ENCODE results near the gene FBH1. TPM values are rescaled to one million over a fixed set of nuclear protein-coding genes. Genes with fewer than 3 reads are reported as not detected.

The FBH1 gene
- total RNA-seq, 3 donors from 2014 or later, result 61.2 to 67.9 (median 62.7) TPM

GRCh38 chr10:5924889-5925288, 34.8 kb downstream of the FBH1 start:
- Mint-ChIP-seq H3K4me3 (no peak overlapping the region), H3K27me3 (ENCODE audit: low read depth) (no peaks in the 10 kb centered on the region), H3K36me3 (ENCODE audit: insufficient read depth) (peaks cover 44% of the 10 kb centered on the region), H3K4me1 (ENCODE audit: low read depth) (no peaks in the 10 kb centered on the region), H3K9me3 (no peaks in the 10 kb centered on the region)
- DNase-seq (no peak), ATAC-seq (no peak)

- Mint-ChIP-seq H3K9me3 (no peaks in the 10 kb centered on the region), H3K36me3 (ENCODE audit: insufficient read depth) (peaks cover 34% of the 10 kb centered on the region), H3K4me3 (no peak overlapping the region), H3K4me1 (ENCODE audit: low read depth) (no peaks in the 10 kb centered on the region), H3K27me3 (ENCODE audit: low read depth) (no peaks in the 10 kb centered on the region)
- DNase-seq, result no peak
- ATAC-seq, result no peak
Observed at GRCh38 chr10:5927306-5927705, 37.3 kb downstream of the FBH1 start.

GRCh38 chr10:5929442-5929841, 39.4 kb downstream of the FBH1 start:
- Mint-ChIP-seq H3K27me3 (ENCODE audit: low read depth) (no peaks in the 10 kb centered on the region), H3K4me1 (ENCODE audit: low read depth) (no peaks in the 10 kb centered on the region), H3K4me3 (no peak overlapping the region), H3K36me3 (ENCODE audit: insufficient read depth) (peaks cover 27% of the 10 kb centered on the region), H3K9me3 (no peaks in the 10 kb centered on the region)
- ATAC-seq, result no peak
- no peak for DNase-seq

- no peaks in the 10 kb centered on the region for H3K4me1 Mint-ChIP-seq (ENCODE audit: low read depth)
- peaks cover 23% of the 10 kb centered on the region for H3K36me3 Mint-ChIP-seq (ENCODE audit: insufficient read depth)
- H3K4me3 Mint-ChIP-seq, result no peak overlapping the region
- ATAC-seq (no peak), DNase-seq (no peak)
- no peaks in the 10 kb centered on the region for H3K9me3 Mint-ChIP-seq
- no peaks in the 10 kb centered on the region for H3K27me3 Mint-ChIP-seq (ENCODE audit: low read depth)
Observed at GRCh38 chr10:5930272-5930671, 40.2 kb downstream of the FBH1 start.

DNA sequence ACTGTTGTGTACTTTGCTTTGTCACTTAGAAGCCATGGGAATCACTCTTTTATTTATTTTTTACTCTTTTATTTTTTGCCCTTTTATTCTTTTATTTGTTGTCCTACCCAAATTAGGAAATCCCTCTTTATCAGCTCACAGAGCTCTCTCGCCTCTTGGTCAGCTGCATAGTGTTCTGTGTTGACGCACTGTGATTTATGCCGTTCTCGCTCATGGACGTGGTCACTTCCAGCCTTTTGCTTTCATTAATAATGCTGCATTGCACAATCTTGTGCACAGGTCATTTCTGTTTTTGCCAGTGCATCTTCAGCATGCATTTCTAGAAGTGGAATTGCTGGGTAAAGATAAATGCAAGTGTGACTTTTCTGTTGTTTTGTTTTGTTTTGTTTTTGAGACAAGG, 42.3 kb downstream of the FBH1 start:
- Mint-ChIP-seq H3K27me3 (ENCODE audit: low read depth) (no peaks in the 10 kb centered on the region), H3K9me3 (no peaks in the 10 kb centered on the region), H3K36me3 (ENCODE audit: insufficient read depth) (peaks cover 23% of the 10 kb centered on the region), H3K4me3 (no peak overlapping the region), H3K4me1 (ENCODE audit: low read depth) (no peaks in the 10 kb centered on the region)
- ATAC-seq (no peak), DNase-seq (no peak)

DNA sequence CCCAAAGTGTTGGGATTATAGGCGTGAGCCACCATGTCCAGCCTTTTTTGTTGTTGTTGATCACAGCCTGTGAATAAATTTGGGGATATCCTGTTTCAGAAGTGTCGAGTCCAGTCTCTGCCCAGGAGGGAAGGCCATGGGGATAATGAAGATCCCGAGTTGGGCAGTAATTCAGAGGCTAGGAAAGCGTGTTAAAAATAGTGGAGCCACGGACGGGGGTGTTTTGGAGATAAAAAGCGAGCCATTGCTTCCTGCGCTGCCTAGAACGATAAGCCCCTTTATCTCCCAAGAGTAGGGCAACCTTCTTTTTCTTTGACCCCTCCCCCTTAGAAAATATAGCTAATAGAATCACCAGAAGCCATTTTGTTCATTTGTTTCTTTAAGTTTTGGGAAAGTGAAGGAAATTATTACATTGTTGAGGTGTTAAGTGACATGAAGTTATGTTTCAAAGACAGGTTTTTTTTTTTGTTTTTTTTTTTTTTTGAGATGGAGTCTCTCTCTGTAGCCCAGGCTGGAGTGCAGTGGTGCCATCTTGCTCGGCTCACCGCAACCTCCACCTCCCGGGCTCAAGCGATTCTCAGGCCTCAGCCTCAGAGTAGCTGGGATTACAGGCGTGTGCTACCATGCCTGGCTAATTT, 44.0 kb downstream of the FBH1 start:
- Mint-ChIP-seq H3K4me3 (no peak overlapping the region), H3K4me1 (ENCODE audit: low read depth) (no peaks in the 10 kb centered on the region), H3K27me3 (ENCODE audit: low read depth) (no peaks in the 10 kb centered on the region), H3K36me3 (ENCODE audit: insufficient read depth) (peaks cover 26% of the 10 kb centered on the region), H3K9me3 (no peaks in the 10 kb centered on the region)
- ATAC-seq, result no peak
- no peak for DNase-seq

DNA sequence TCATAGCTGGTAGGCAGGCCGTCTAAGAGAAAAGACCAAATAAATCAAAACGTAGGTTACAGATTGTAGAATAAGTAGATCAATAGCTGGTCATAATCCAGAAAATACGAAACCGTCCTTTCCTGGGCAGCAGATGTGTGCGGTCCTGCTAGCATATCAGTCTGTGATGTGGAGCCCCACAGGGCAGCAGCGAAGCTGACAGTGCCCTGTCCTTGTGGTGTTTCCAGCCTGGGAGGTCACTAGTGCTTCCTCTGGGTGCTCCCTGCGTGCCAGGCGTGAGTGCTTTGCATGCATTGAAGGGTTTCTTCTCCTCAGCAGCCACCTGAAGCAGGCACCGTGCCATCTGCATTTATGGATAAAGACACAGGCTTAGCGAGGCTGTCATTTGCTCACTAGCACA, 45.6 kb downstream of the FBH1 start:
- no peak for ATAC-seq
- no peaks in the 10 kb centered on the region for H3K27me3 Mint-ChIP-seq (ENCODE audit: low read depth)
- no peaks in the 10 kb centered on the region for H3K9me3 Mint-ChIP-seq
- no peak overlapping the region for H3K4me3 Mint-ChIP-seq
- H3K4me1 Mint-ChIP-seq (ENCODE audit: low read depth), result no peaks in the 10 kb centered on the region
- no peak for DNase-seq
- peaks cover 22% of the 10 kb centered on the region for H3K36me3 Mint-ChIP-seq (ENCODE audit: insufficient read depth)

GRCh38 chr10:5937016-5937415, 47.0 kb downstream of the FBH1 start:
- peaks cover 22% of the 10 kb centered on the region for H3K36me3 Mint-ChIP-seq (ENCODE audit: insufficient read depth)
- H3K27me3 Mint-ChIP-seq (ENCODE audit: low read depth), result no peaks in the 10 kb centered on the region
- DNase-seq, result no peak
- no peaks in the 10 kb centered on the region for H3K9me3 Mint-ChIP-seq
- no peak for ATAC-seq
- H3K4me1 Mint-ChIP-seq (ENCODE audit: low read depth), result no peaks in the 10 kb centered on the region
- no peak overlapping the region for H3K4me3 Mint-ChIP-seq

GRCh38 chr10:5938291-5938690, 48.2 kb downstream of the FBH1 start:
- Mint-ChIP-seq H3K27me3 (ENCODE audit: low read depth) (no peaks in the 10 kb centered on the region), H3K9me3 (no peaks in the 10 kb centered on the region), H3K4me1 (ENCODE audit: low read depth) (no peaks in the 10 kb centered on the region), H3K4me3 (no peak overlapping the region), H3K36me3 (ENCODE audit: insufficient read depth) (peaks cover 20% of the 10 kb centered on the region)
- no peak for ATAC-seq
- no peak for DNase-seq

DNA sequence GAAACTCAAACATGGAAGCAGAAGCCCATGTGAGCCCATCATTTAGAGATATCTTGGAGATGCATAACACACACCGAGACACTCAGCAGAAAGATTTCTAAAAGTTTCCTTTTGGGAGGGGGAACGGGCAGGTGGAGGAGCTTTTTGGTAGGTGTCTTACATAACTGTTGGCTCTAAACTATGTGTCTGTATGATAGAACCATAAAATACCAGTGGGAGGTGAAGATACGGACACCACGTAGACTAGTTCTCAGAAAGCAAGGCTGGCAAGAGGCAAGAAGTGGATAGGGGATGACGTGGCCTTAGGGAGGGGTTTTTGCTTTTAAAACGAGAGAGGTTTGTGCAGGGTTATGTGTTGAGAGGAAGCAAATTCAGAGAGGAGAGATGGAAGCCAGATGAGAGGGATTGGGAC, 50.8 kb downstream of the FBH1 start:
- H3K27me3 Mint-ChIP-seq (ENCODE audit: low read depth), result no peaks in the 10 kb centered on the region
- H3K9me3 Mint-ChIP-seq, result no peaks in the 10 kb centered on the region
- no peak for DNase-seq
- ATAC-seq, result no peak
- H3K4me1 Mint-ChIP-seq (ENCODE audit: low read depth), result peaks cover 2% of the 10 kb centered on the region
- H3K36me3 Mint-ChIP-seq (ENCODE audit: insufficient read depth), result peaks cover 18% of the 10 kb centered on the region
- no peak overlapping the region for H3K4me3 Mint-ChIP-seq

DNA sequence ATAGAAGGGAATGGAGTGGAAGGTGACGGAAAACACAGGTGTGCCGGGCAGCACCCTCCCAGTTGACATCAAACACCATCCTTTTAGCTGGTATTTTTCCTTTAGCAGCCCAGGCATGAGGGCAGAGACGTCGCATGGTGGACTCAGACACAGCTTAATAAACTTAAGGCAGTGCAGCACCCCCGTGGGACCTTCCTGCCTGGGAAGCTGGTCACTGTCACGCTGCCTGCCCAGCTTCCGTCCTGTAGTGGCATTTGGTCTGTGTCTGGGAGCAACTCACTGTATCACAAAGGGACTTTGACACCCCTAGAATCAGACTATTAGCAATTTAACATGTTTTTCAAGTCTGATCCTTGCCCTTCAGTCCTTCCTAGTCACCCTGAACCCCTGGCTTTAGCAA, 51.5 kb downstream of the FBH1 start:
- peaks cover 14% of the 10 kb centered on the region for H3K36me3 Mint-ChIP-seq (ENCODE audit: insufficient read depth)
- DNase-seq (no peak), ATAC-seq (no peak)
- no peaks in the 10 kb centered on the region for H3K9me3 Mint-ChIP-seq
- H3K4me1 Mint-ChIP-seq (ENCODE audit: low read depth), result peaks cover 6% of the 10 kb centered on the region
- H3K4me3 Mint-ChIP-seq, result no peak overlapping the region
- no peaks in the 10 kb centered on the region for H3K27me3 Mint-ChIP-seq (ENCODE audit: low read depth)

DNA sequence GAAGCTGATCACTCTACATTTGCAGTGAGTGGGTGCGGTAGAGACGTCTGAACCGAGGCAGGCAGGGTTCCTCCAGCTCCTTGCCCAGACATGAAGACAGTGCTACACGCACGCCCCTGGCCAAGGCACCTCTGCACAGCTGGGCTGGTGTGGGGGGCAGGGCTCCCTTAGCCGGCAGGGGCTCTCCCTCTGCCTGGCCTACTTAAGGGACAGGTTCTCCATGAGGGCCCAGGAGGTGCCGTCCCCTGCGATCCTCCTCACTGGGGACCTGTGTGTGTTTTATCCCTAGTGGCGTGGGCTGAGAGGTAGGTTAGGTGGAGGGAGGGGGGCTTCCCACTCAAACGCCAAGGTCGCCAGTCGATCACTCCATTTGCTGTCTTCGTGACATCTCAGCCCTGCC, 52.0 kb downstream of the FBH1 start:
- Mint-ChIP-seq H3K27me3 (ENCODE audit: low read depth) (no peaks in the 10 kb centered on the region), H3K4me3 (no peak overlapping the region), H3K9me3 (no peaks in the 10 kb centered on the region), H3K4me1 (ENCODE audit: low read depth) (peaks cover 6% of the 10 kb centered on the region), H3K36me3 (ENCODE audit: insufficient read depth) (peaks cover 14% of the 10 kb centered on the region)
- DNase-seq, result no peak
- no peak for ATAC-seq

GRCh38 chr10:5942474-5942873, 52.4 kb downstream of the FBH1 start:
- H3K9me3 Mint-ChIP-seq, result no peaks in the 10 kb centered on the region
- peaks cover 13% of the 10 kb centered on the region for H3K36me3 Mint-ChIP-seq (ENCODE audit: insufficient read depth)
- no peaks in the 10 kb centered on the region for H3K27me3 Mint-ChIP-seq (ENCODE audit: low read depth)
- DNase-seq (no peak), ATAC-seq (no peak)
- peaks cover 6% of the 10 kb centered on the region for H3K4me1 Mint-ChIP-seq (ENCODE audit: low read depth)
- H3K4me3 Mint-ChIP-seq, result no peak overlapping the region

- H3K27me3 Mint-ChIP-seq (ENCODE audit: low read depth), result no peaks in the 10 kb centered on the region
- H3K36me3 Mint-ChIP-seq (ENCODE audit: insufficient read depth), result peaks cover 4% of the 10 kb centered on the region
- ATAC-seq (no peak), DNase-seq (no peak)
- H3K4me3 Mint-ChIP-seq, result no peak overlapping the region
- H3K9me3 Mint-ChIP-seq, result no peaks in the 10 kb centered on the region
- peaks cover 6% of the 10 kb centered on the region for H3K4me1 Mint-ChIP-seq (ENCODE audit: low read depth)
Observed at GRCh38 chr10:5943536-5943935, 53.5 kb downstream of the FBH1 start.

DNA sequence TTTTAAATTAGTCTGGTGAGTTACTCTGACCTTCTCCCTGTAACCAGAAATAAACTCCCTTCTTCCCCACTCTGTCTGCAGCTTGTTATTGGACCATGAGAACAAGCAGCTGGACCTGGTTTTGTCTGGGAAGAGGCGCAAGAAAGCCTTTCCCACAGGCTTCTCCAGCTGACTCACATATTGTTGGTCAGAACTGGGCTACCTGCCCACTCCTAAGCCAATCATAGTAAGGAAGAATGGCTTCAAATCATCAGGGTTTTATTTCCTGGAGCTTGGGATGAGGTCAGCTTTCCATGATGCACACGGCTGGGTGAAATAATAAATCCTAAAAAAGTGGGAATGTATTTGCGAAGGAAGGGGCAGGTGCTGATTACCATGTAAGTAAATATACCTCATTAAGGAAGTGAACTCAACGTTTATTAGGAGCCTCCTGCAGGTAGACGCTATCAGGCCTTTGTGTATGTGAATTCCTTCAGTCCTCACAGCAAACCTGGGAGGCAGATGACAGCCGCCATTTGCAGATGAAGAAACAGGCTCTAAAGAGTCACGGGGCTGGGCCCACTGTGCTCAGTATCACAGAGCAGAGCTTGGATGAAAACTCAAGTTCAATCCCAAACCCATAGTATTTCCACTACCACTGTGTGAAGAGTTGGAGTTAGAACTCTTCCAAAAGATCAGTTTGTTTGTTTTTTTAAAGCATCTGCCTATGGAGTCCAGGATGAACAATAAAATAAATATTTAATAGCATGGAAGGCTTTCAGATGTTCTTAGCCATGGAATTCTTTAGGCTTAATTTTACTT, 54.5 kb downstream of the FBH1 start:
- DNase-seq (no peak), ATAC-seq (no peak)
- Mint-ChIP-seq H3K36me3 (ENCODE audit: insufficient read depth) (no peaks in the 10 kb centered on the region), H3K4me1 (ENCODE audit: low read depth) (peaks cover 6% of the 10 kb centered on the region), H3K4me3 (no peak overlapping the region), H3K27me3 (ENCODE audit: low read depth) (no peaks in the 10 kb centered on the region), H3K9me3 (no peaks in the 10 kb centered on the region)
